K562 (cell line): ENCODE results near the gene CPZ. TPM values are rescaled to one million over a fixed set of nuclear protein-coding genes. Genes with fewer than 3 reads are reported as not detected.
A peak's percentile ranks its signal among the peaks of the same experiment; 100 is the strongest.

ENCODE experiments used
- CBX3 ChIP-seq, 2 experiments: IDR thresholded peaks; 1 replicate in 1 of 2; 2 replicates in 1 of 2; pipeline ENCODE4 v1.6.1; 2012; ENCODE audit warnings: inconsistent platforms in 2 of 2, low read length in 2 of 2, borderline replicate concordance in 1 of 2, control low read depth in 1 of 2
- CHD1 ChIP-seq: fragments of 200-600 bp; sonication (generic); IDR thresholded peaks from one replicate; pipeline ENCODE4 v1.6.1; 2012; ENCODE audit warnings: mild to moderate bottlenecking, moderate library complexity, low read length, inconsistent platforms
- E4F1 ChIP-seq: fragments of 250-450 bp; sonication (Bioruptor Pico); IDR thresholded peaks from 2 replicates; pipeline ENCODE4 v1.5.0; 2021; ENCODE audit warnings: mild to moderate bottlenecking, borderline replicate concordance
- NFE2 ChIP-seq: IDR thresholded peaks from 2 replicates; pipeline ENCODE4 v1.6.1; 2014; ENCODE audit warnings: antibody characterized with exemption, low read depth
- POU5F1 ChIP-seq: fragments of 150-350 bp; IDR thresholded peaks from 2 replicates; pipeline ENCODE4 v1.6.1; 2014; ENCODE audit warnings: borderline replicate concordance, low read length, low read depth, mild to moderate bottlenecking; ENCODE audit not compliant: partially characterized antibody
- REST ChIP-seq, 2 experiments: fragments of 450-650 bp; formaldehyde crosslinking in 1 of 2; IDR thresholded peaks; 2 replicates each; pipeline versions ENCODE4 v1.4.0 to v1.6.1; 2014 to 2020; ENCODE audit warnings: mild to moderate bottlenecking in 2 of 2, borderline replicate concordance in 1 of 2, low read depth in 1 of 2
- ZBTB7A ChIP-seq: IDR thresholded peaks from 2 replicates; pipeline ENCODE4 v1.6.1; 2011; ENCODE audit warnings: low read depth, mild to moderate bottlenecking, low read length, moderate library complexity, borderline replicate concordance; ENCODE audit not compliant: control insufficient read depth
- ZFP91 ChIP-seq: sonication (generic); formaldehyde crosslinking; IDR thresholded peaks from 2 replicates; pipeline ENCODE4 v1.8.0; 2022; ENCODE audit warnings: mild to moderate bottlenecking, missing genetic modification reagents
- ZNF57 ChIP-seq: fragments of 450-650 bp; formaldehyde crosslinking; IDR thresholded peaks from 2 replicates; pipeline ENCODE4 v1.4.0; 2020; ENCODE audit warnings: mild to moderate bottlenecking, moderate library complexity
- polyA plus RNA-seq, 8 experiments: library from polyadenylated mRNA; depleted of rRNA in 4 of 8; stranded (reverse) in 5 of 8; unstranded in 3 of 8; fragments of >200 nt; fragmentation: Nextera tagmentation in 2 of 8; fragmentation: Illumina TruSeq in 1 of 8; extraction: Ambion mirVana in 2 of 8; extraction: Trizol in 1 of 8; gene quantifications; 2 replicates each; pipeline versions ENCODE4 v1.2.1 to v1.2.3, GENCODE V29; 2011 to 2014; ENCODE audit warnings: inconsistent platforms in 1 of 8, missing spikeins in 1 of 8
- total RNA-seq, 7 experiments: library from RNA; depleted of rRNA in 6 of 7; stranded (reverse); fragments of >200 nt in 6 of 7; fragmentation: Illumina TruSeq in 2 of 7; extraction: Trizol in 2 of 7; gene quantifications; 2 replicates each; pipeline versions ENCODE4 v1.2.1 to v1.2.3, GENCODE V29; 2011 to 2021; ENCODE audit warnings: low replicate concordance in 1 of 7
- TF ChIP-seq, protein P1 (sequence below): sonication (generic); formaldehyde crosslinking; IDR thresholded peaks from 2 replicates; pipeline ENCODE4 v1.8.0; 2022; ENCODE audit warnings: mild to moderate bottlenecking, missing genetic modification reagents, borderline replicate concordance

Gene CPZ
- total and polyA plus RNA-seq, 9 of the 15 experiments (the other 6 are each of a cell fraction or from before 2014, with no cell fraction given): 0.06 to 2.2 (median 1.2) TPM; not detected in 1

DNA sequence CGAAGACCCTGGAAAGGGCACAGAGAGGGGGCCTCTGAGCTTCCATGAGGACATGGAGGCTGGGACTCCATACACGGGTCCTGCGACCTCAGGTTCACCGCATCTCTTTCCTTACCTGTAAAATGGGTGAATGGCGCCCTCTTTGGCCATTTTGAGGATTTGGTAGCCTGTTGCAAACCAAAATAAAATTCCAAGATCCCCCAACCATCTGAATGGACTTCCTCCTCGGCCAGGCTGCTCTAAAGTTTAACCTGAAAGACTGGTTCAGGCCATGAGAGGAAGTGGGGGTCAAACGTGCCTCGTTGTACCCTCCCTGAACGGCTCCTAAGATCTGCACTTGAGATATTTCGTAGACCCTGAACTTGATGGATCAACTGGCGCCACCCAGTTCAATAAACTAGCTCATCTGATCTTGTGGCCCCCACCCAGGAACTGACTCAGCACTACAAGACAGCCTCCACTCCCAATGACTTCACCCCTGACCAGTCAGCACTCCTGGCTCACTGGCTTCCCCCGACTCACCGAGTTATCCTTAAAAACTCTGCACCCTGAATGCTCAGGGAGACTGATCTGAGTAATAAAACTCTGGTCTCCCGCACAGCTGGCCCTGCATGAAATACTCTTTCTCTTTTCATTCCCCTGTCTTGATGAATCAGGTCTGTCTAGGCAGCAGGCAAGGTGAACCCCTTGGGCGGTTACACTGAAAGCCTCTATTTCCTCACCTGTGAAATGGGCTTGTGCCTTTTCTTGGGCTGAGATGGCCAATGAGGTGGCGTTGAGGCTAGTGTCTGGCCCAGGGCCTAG, 45.3 kb upstream of the CPZ start (continued):
- TF ChIP-seq NFE2 (peak; percentile 91), E4F1 (no peak), POU5F1 (no peak), ZFP91 (no peak), REST (IDR thresholded peaks at IDR 0.05; ENCODE audit: borderline replicate concordance) (peak; percentile 69; the same call in 1 of the 2 replicates), REST (CRISPR knock-in tag; IDR thresholded peaks at IDR 0.05; ENCODE audit: low read depth) (no peak), CHD1 (no peak), ZBTB7A (peak; percentile 46; the same call in 1 of the 2 replicates), CBX3 (IDR thresholded peaks at IDR 0.05; ENCODE audit: borderline replicate concordance in 1 of 2, low read length in 2 of 2) (peak in 1 of 2 experiments; percentile 73; a peak in 1 of 3 replicates), ZNF57 (CRISPR knock-in tag) (no peak)
- TF ChIP-seq, protein P1, sequence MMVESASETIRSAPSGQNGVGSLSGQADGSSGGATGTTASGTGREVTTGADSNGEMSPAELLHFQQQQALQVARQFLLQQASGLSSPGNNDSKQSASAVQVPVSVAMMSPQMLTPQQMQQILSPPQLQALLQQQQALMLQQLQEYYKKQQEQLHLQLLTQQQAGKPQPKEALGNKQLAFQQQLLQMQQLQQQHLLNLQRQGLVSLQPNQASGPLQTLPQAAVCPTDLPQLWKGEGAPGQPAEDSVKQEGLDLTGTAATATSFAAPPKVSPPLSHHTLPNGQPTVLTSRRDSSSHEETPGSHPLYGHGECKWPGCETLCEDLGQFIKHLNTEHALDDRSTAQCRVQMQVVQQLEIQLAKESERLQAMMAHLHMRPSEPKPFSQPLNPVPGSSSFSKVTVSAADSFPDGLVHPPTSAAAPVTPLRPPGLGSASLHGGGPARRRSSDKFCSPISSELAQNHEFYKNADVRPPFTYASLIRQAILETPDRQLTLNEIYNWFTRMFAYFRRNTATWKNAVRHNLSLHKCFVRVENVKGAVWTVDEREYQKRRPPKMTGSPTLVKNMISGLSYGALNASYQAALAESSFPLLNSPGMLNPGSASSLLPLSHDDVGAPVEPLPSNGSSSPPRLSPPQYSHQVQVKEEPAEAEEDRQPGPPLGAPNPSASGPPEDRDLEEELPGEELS (CRISPR knock-in tag): no peak
